Testis (tissue), 3 donors: Measurements from ENCODE around the gene EIF5AL1. TPM values are rescaled to one million over a fixed set of nuclear protein-coding genes. Genes with fewer than 3 reads are reported as not detected.

Experiments used
- DNase-seq: peaks from one replicate; pipeline ENCODE4 v3.0.0-alpha.2; 2019
- H3K27ac ChIP-seq, 2 donors: fragments of 200-600 bp; sonication (generic); one replicate each; pipeline ENCODE4 v1.5.1; 2019
- H3K27me3 ChIP-seq: fragments of 200-600 bp; sonication (generic); one replicate; pipeline ENCODE4 v1.5.1; 2019
- H3K36me3 ChIP-seq: fragments of 200-600 bp; sonication (generic); one replicate; pipeline ENCODE4 v1.5.1; 2017; ENCODE audit warnings: low read depth; ENCODE audit errors: missing control alignments
- H3K4me1 ChIP-seq: fragments of 200-600 bp; sonication (generic); one replicate; pipeline ENCODE4 v1.5.1; 2019
- H3K4me3 ChIP-seq, 2 donors: fragments of 200-600 bp; sonication (generic); one replicate each; pipeline ENCODE4 v1.5.1; 2017 to 2019
- H3K9me3 ChIP-seq: fragments of 200-600 bp; sonication (generic); one replicate; pipeline ENCODE4 v1.5.1; 2017
- CTCF ChIP-seq, 3 experiments: fragments of 450-650 bp in 2 of 3; fragments of 200-600 bp in 1 of 3; sonication (generic) in 1 of 3; IDR thresholded peaks; one replicate each; pipeline ENCODE4 v1.5.1; 2016 to 2019; ENCODE audit warnings: antibody characterized with exemption in 3 of 3, mild to moderate bottlenecking in 2 of 3, moderate library complexity in 1 of 3
- POLR2A ChIP-seq: fragments of 450-650 bp; IDR thresholded peaks from one replicate; pipeline ENCODE4 v1.6.1; 2017; ENCODE audit warnings: antibody characterized with exemption, mild to moderate bottlenecking, moderate library complexity
- WGBS, 2 donors: methylation state at CpG; one replicate each; pipeline ENCODE4 v1.1.5; 2018; 5-methylcytosine and 5-hydroxymethylcytosine counted together
- intact Hi-C: fragments of 100-400 bp; cut with DNase I; formaldehyde crosslinking; loops from one replicate; pipeline ENCODE4 v1.15.1; 2023; ENCODE audit warnings: low total_unique reads
- polyA plus RNA-seq: library from polyadenylated mRNA; stranded (reverse); fragments of 350-450 nt; fragmentation: Illumina TruSeq; extraction: RNeasy Lipid Tissue Mini Kit (QIAGEN cat#74804); gene quantifications from one replicate; pipeline ENCODE4 v1.2.3, GENCODE V29; 2014; ENCODE audit warnings: low read depth, low replicate concordance; ENCODE audit not compliant: insufficient read depth
- total RNA-seq, 2 donors: library from RNA; depleted of rRNA; stranded (reverse); fragments of >200 nt; gene quantifications; one replicate each; pipeline ENCODE4 v1.2.3, GENCODE V29; 2016

The EIF5AL1 gene
- total and polyA plus RNA-seq, 3 donors from 2014 or later, result 5.7 to 24.4 (median 6.8) TPM

DNA sequence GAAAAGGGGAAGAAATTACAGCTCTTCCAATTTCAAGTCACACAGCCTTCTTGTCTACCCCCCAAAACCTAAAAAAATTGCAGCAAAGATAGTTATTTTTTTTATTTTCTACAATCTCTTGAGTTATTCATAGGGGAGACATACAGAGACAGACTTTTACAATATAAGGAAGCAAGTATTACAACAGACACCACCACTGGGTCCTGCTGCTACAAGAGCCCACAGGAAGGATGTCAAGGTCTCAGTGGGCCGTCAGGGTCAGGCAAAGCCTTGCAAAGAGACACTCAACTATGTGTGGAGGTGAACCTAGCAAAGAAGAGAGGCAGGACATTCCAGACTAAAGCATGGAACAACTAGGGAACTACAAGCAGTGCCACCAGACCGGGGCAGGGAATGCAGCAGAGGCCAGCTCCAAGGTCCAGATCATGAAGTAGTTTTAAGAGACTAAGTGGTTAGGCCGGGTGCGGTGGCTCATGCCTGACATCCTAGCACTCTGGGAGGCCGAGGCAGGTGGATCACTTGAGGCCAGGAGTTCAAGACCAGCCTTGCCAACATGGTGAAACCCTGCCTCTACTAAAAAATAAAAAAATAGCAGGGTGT lies 38.7 kb upstream of the EIF5AL1 start:
- TF ChIP-seq POLR2A (no peak), CTCF (IDR thresholded peaks at IDR 0.05) (no peak)
- intact Hi-C loops, result no loop called here
- 87 to 91% methylated on average over 5 of the region's 5 CpGs for WGBS, 2 donors

GRCh38 chr10:79475119-79475653 lies 37.1 kb upstream of the EIF5AL1 start:
- DNase-seq, result no peak
- Histone ChIP-seq H3K27me3 (no peaks in the 10 kb centered on the region), H3K4me1 (no peaks in the 10 kb centered on the region), H3K27ac (no peak overlapping the region), H3K9me3 (no peaks in the 10 kb centered on the region), H3K36me3 (no peaks in the 10 kb centered on the region), H3K4me3 (no peak overlapping the region)
- intact Hi-C loops, result no loop called here
- TF ChIP-seq POLR2A, result no peak
- TF ChIP-seq CTCF (IDR thresholded peaks at IDR 0.05), result no peak
- WGBS, 2 donors, result 86 to 91% methylated on average over 7 of the region's 7 CpGs

More for the DNA sequence above, 38.7 kb upstream of the EIF5AL1 start:
- H3K27ac ChIP-seq, result no peak overlapping the region
- H3K9me3 ChIP-seq, result no peaks in the 10 kb centered on the region
- no peak for DNase-seq
- H3K4me1 ChIP-seq, result peaks cover under 1% of the 10 kb centered on the region
- H3K27me3 ChIP-seq, result no peaks in the 10 kb centered on the region
- H3K36me3 ChIP-seq, result no peaks in the 10 kb centered on the region
- no peak overlapping the region for H3K4me3 ChIP-seq

DNA sequence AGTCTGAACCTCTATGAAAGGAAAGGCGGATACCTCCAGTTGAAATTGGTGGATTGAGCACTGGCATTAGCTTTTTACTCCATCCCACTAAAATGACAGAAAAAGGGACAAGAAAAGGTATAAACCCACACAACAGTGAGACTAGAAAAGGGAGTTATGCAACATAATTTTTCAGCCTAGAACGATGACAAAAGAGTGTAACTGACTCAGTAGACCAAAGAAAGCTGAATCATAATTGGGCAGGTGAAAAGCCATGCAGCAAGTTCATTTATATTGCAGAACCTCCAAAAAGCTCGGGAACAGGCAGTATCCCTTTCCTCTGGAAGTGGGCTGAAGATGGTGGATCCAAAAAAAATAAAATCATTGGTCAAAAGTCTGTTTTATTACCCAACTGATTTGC lies 36.5 kb upstream of the EIF5AL1 start:
- no peak for DNase-seq
- H3K36me3 ChIP-seq, result no peaks in the 10 kb centered on the region
- H3K4me3 ChIP-seq, result no peak overlapping the region
- no peaks in the 10 kb centered on the region for H3K4me1 ChIP-seq
- H3K9me3 ChIP-seq, result no peaks in the 10 kb centered on the region
- no peak overlapping the region for H3K27ac ChIP-seq
- TF ChIP-seq POLR2A (no peak), CTCF (IDR thresholded peaks at IDR 0.05) (no peak)
- intact Hi-C loops, result no loop called here
- no peaks in the 10 kb centered on the region for H3K27me3 ChIP-seq
- WGBS, 2 donors, result 85 to 87% methylated on average over 3 of the region's 3 CpGs

GRCh38 chr10:79476645-79477044 lies 35.7 kb upstream of the EIF5AL1 start:
- Histone ChIP-seq H3K27me3 (no peaks in the 10 kb centered on the region), H3K9me3 (no peaks in the 10 kb centered on the region), H3K4me3 (no peak overlapping the region), H3K27ac (no peak overlapping the region), H3K36me3 (no peaks in the 10 kb centered on the region), H3K4me1 (no peaks in the 10 kb centered on the region)
- intact Hi-C loops, result no loop called here
- DNase-seq, result no peak
- TF ChIP-seq CTCF (IDR thresholded peaks at IDR 0.05) (no peak), POLR2A (no peak)

GRCh38 chr10:79477456-79477855 lies 34.9 kb upstream of the EIF5AL1 start:
- Histone ChIP-seq H3K27ac (no peak overlapping the region), H3K9me3 (no peaks in the 10 kb centered on the region), H3K4me3 (no peak overlapping the region), H3K4me1 (no peaks in the 10 kb centered on the region), H3K36me3 (no peaks in the 10 kb centered on the region), H3K27me3 (no peaks in the 10 kb centered on the region)
- DNase-seq, result no peak
- TF ChIP-seq POLR2A, result no peak
- TF ChIP-seq CTCF (IDR thresholded peaks at IDR 0.05), result no peak
- WGBS, 2 donors, result 92% methylated on average over 7 of the region's 7 CpGs
- intact Hi-C loops, result no loop called here
